ENCODE data around the gene CLDN6.

- TF ChIP-seq CTCF (conservative IDR thresholded peaks at IDR 0.05; ENCODE audit: low read depth, low read length) (no peak), EZH2 (IDR thresholded peaks at IDR 0.05; ENCODE audit: borderline replicate concordance, low read depth, low read length, poor library complexity, severe bottlenecking) (no peak)
Measured at GRCh38 chr16:2966043-2966807, 51.8 kb downstream of the CLDN6 start.
